Suppressor macrophage (primary cell): ENCODE data around the gene ELF1.
"Not testable (repeated sequence)": the region's sequence is repeated elsewhere in the genome, so short reads cannot be mapped to it uniquely, and the experiment has no call there.

ENCODE experiments used
- DNase-seq, 4 experiments: peaks; one replicate each; pipeline ENCODE4 v3.0.0-alpha.2; 2020 to 2022

The ELF1 gene

DNA sequence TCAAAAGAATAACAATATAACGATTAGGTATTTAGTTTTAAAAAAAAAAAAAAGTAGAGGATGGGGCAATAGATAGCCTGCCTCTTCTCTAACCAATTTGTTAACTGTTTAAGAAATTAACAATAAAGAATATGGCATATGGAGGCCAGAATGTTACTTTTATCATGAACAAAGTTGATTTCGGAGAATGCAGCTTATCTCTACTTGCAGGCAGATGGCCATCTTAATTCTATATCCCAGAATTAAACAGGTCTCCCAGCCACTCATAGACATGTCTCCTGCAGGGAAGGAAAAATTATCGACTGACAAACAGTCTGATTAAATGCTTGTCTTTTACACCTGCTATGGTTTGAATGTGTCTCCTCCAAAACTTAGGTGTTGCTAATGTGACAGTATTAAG is 133.1 kb downstream of the ELF1 start:
- no peak for DNase-seq

DNA sequence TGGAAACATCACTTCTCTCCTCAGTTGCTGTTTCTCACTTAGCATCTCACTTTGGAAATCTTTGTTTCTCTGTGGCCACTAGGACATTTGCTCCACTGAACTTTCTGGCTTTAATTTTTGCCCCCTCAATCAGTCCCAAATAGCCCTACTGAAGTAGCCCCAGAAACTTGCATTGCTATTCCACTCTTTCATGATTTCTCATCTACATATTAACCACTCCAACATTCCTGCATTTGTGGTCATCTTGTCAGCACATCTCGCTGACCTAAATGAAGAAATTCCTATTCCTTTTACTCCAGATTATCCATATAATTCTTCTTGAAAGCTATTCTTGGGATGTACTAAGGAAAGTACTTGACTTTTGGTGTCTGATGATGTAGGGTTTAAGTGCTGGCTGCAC is 134.9 kb downstream of the ELF1 start:
- not testable (repeated sequence) for DNase-seq
